PC-3 (cell line): ENCODE data around the gene MAP1LC3A. TPM values are rescaled to one million over a fixed set of nuclear protein-coding genes. Genes with fewer than 3 reads are reported as not detected.

Experiments
- ATAC-seq: fragments of 200-7000 bp; cut with Tn5 transposase; 2 replicates; pipeline ENCODE4 v1.9.1; 2020; ENCODE audit warnings: mild to moderate bottlenecking, moderate library complexity
- BruUV-seq: library from RNA; stranded (reverse); fragments of 400-500 nt; replicated peaks from 2 replicates; lab custom pipeline; 2021; lab: Mats Ljungman, UMichigan
- CTCF ChIA-PET: fragments of 300-600 bp; sonication (Branson Sonifier 250); formaldehyde crosslinking; loops from one replicate; lab custom pipeline; 2022; ENCODE audit warnings: antibody characterized with exemption; lab: Charles Lee
- POLR2A ChIA-PET: fragments of 300-600 bp; sonication (Branson Sonifier 250); formaldehyde crosslinking; loops from one replicate; lab custom pipeline; 2022; ENCODE audit warnings: antibody characterized with exemption; ENCODE audit not compliant: unreplicated experiment; lab: Charles Lee
- DNase-seq: peaks from one replicate; pipeline ENCODE4 v3.0.0-alpha.2; 2015
- H2AFZ ChIP-seq: fragments of 300-600 bp; sonication (generic); 2 replicates; pipeline ENCODE4 v1.6.0; 2016; ENCODE audit warnings: antibody characterized with exemption, low read length
- H3F3A ChIP-seq: fragments of 300-600 bp; sonication (generic); one replicate; pipeline ENCODE4 v1.6.0; 2017; ENCODE audit warnings: antibody characterized with exemption, low read length, control low read depth, mild to moderate bottlenecking; ENCODE audit not compliant: unreplicated experiment
- H3K27ac ChIP-seq: fragments of 300-600 bp; sonication (generic); 2 replicates; pipeline ENCODE4 v1.5.1; 2016; ENCODE audit warnings: mild to moderate bottlenecking, low read length
- H3K27me3 ChIP-seq: fragments of 300-600 bp; sonication (generic); 2 replicates; pipeline ENCODE4 v1.6.1; 2016; ENCODE audit warnings: low read length, mixed read lengths
- H3K36me3 ChIP-seq: fragments of 300-600 bp; sonication (generic); 2 replicates; pipeline ENCODE4 v1.6.1; 2016; ENCODE audit warnings: low read depth, mixed run types, low read length, mixed read lengths
- H3K4me1 ChIP-seq: fragments of 300-600 bp; sonication (generic); 2 replicates; pipeline ENCODE4 v1.5.1; 2016; ENCODE audit warnings: low read length; ENCODE audit not compliant: insufficient read depth
- H3K4me2 ChIP-seq: fragments of 300-600 bp; sonication (generic); 2 replicates; pipeline ENCODE4 v1.6.0; 2016; ENCODE audit warnings: low read length
- H3K4me3 ChIP-seq: fragments of 300-600 bp; sonication (generic); 2 replicates; pipeline ENCODE4 v1.5.1; 2016; ENCODE audit warnings: mild to moderate bottlenecking, low read length, mixed read lengths
- H3K79me2 ChIP-seq: fragments of 300-600 bp; sonication (generic); 2 replicates; pipeline ENCODE4 v1.6.1; 2017; ENCODE audit warnings: low read length, mixed read lengths
- H3K9ac ChIP-seq: fragments of 300-600 bp; sonication (generic); 2 replicates; pipeline ENCODE4 v1.6.0; 2016; ENCODE audit warnings: mild to moderate bottlenecking, low read length
- H3K9me2 ChIP-seq: fragments of 300-600 bp; sonication (generic); replicated peaks from 2 replicates; pipeline ENCODE4 v1.6.1; 2016; ENCODE audit warnings: mixed run types, low read length, mixed read lengths
- H3K9me3 ChIP-seq: fragments of 300-600 bp; sonication (generic); 2 replicates; pipeline ENCODE4 v1.6.1; 2016; ENCODE audit warnings: low read length, mixed read lengths
- H4K20me1 ChIP-seq: fragments of 300-600 bp; sonication (generic); 2 replicates; pipeline ENCODE4 v1.6.1; 2016; ENCODE audit warnings: low read length, mixed read lengths
- CTCF ChIP-seq: fragments of 300-600 bp; sonication (generic); conservative IDR thresholded peaks from 2 replicates; pipeline ENCODE4 v1.5.1; 2017; ENCODE audit warnings: antibody characterized with exemption, low read depth, mild to moderate bottlenecking, low read length
- EZH2 ChIP-seq: fragments of 300-600 bp; sonication (generic); IDR thresholded peaks from one replicate; pipeline ENCODE4 v1.6.1; 2017; ENCODE audit warnings: antibody characterized with exemption, mild to moderate bottlenecking, low read length; ENCODE audit not compliant: unreplicated experiment
- EZH2phosphoT487 ChIP-seq: fragments of 300-600 bp; sonication (generic); IDR thresholded peaks from 2 replicates; pipeline ENCODE4 v1.6.1; 2018; ENCODE audit warnings: mild to moderate bottlenecking, antibody characterized with exemption, low read length, borderline replicate concordance
- intact Hi-C: fragments of 100-400 bp; cut with micrococcal nuclease; formaldehyde crosslinking; loops from 2 replicates; pipeline ENCODE4 v1.9.0; 2023
- total RNA-seq: library from RNA; depleted of rRNA; stranded (reverse); fragments of >200 nt; gene quantifications from 2 replicates; pipeline ENCODE4 v1.2.3, GENCODE V29; 2014

The MAP1LC3A gene
- total RNA-seq, 1 experiment from 2014 or later, result 0.22 TPM

GRCh38 chr20:34564833-34565232 is 6.3 kb downstream of the MAP1LC3A start:
- Histone ChIP-seq H3F3A (no peaks in the 10 kb centered on the region), H3K27ac (no peak overlapping the region), H3K4me1 (no peaks in the 10 kb centered on the region), H3K79me2 (no peaks in the 10 kb centered on the region), H3K9me3 (no peaks in the 10 kb centered on the region), H3K4me2 (no peak overlapping the region), H3K36me3 (no peaks in the 10 kb centered on the region), H3K9me2 (no peaks in the 10 kb centered on the region), H2AFZ (no peak overlapping the region), H3K9ac (no peak overlapping the region), H4K20me1 (no peaks in the 10 kb centered on the region), H3K4me3 (no peak overlapping the region), H3K27me3 (no peaks in the 10 kb centered on the region)
- intact Hi-C loops, result no loop called here
- CTCF ChIA-PET, result no interaction called here
- TF ChIP-seq EZH2phosphoT487 (no peak), CTCF (no peak), EZH2 (no peak)
- POLR2A ChIA-PET, result no interaction called here
- no TSS peak for BruUV-seq
- no peak for DNase-seq
- ATAC-seq, result no peak

- BruUV-seq, result no TSS peak
These were observed 8.7 kb downstream of the MAP1LC3A start for GRCh38 chr20:34566978-34567891.

More at GRCh38 chr20:34566978-34567891, 8.7 kb downstream of the MAP1LC3A start:
- Histone ChIP-seq H3K9me2 (no peaks in the 10 kb centered on the region), H3F3A (no peaks in the 10 kb centered on the region), H2AFZ (no peak overlapping the region), H3K9me3 (no peaks in the 10 kb centered on the region), H3K4me2 (no peak overlapping the region), H3K27me3 (no peaks in the 10 kb centered on the region), H3K4me1 (0 out of 2 replicates have a peak, but pooled peaks cover 4% of the 10 kb centered on the region), H3K4me3 (no peak overlapping the region), H3K9ac (no peak overlapping the region), H3K79me2 (no peaks in the 10 kb centered on the region), H3K36me3 (no peaks in the 10 kb centered on the region), H4K20me1 (no peaks in the 10 kb centered on the region), H3K27ac (no peak overlapping the region)
- intact Hi-C loops, result no loop called here
- ChIA-PET POLR2A (interaction anchor here (0.6 kb wide), 1 partner anchor 13 kb away, joined by 4 read pairs; no protein-coding TSS in a partner anchor), CTCF (no interaction called here)
- DNase-seq (no peak), ATAC-seq (no peak)
- TF ChIP-seq EZH2 (no peak), EZH2phosphoT487 (no peak), CTCF (no peak)
